ENCODE results near the gene HBD.
"Not testable (repeated sequence)": the region's sequence is repeated elsewhere in the genome, so short reads cannot be mapped to it uniquely, and the experiment has no call there.

Gene HBD

GRCh38 chr11:5252919-5253265 is 18.6 kb upstream of the HBD start:
- DNase-seq (ENCODE audit: low spot score), result no peak

GRCh38 chr11:5252192-5252918 is 18.1 kb upstream of the HBD start:
- DNase-seq (ENCODE audit: low spot score), result no peak

DNA sequence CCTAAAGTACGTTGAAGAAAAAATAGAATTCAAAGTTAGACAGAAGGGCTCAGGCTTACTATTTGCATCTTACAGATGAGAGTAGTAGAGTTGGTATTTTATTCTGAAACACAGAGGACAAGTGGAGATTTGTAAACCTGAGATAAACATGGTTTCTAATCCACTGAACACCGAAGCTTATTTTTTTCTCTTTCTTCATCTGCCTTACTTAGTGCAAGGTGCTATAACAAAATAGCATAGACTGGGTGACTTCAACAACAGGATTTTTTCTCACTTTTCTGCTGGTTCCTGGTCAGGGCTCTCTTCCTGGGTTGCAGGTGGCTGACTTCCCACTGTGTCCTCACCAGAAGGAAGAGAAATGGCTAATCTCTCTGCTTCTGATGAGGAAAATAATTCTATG is 17.5 kb upstream of the HBD start:
- DNase-seq (ENCODE audit: low spot score), result no peak

DNA sequence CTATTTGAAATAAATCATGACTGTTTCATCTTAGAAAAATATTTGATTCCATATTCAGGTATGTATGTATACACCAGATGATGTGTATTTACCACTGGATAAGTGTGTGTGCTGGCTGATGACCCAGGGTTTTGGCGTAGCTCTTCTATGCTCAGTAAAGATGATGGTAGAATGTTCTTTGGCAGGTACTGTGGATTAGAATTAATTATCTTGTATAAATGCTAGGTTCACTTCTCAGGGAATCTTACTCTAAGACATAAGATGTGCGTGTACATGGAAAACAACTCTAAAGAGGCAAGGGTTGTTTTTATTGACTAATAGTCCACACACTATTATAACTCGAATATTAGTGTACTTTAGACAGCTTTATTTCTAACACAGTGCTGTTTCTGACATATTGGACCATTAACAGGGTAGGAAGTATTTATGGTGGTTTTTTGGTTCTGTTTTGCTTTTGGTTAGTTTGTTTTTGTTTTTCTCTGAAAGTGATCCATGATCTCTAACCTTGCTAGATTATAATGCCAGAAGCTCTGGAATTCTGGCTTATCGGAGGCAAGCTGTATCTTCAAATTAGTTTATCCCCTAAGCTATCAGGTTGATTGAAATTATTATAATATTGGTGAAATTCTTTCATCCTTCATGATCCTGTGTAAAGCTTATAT is 16.4 kb upstream of the HBD start:
- DNase-seq (ENCODE audit: low spot score), result no peak

GRCh38 chr11:5249807-5250396 is 15.6 kb upstream of the HBD start, which contains the start of gene HBG1:
HBG1 (minus strand) TSS chr11:5249857; CDS start chr11:5249804, 53 bp downstream.
- not testable (repeated sequence) for DNase-seq (ENCODE audit: low spot score)

DNA sequence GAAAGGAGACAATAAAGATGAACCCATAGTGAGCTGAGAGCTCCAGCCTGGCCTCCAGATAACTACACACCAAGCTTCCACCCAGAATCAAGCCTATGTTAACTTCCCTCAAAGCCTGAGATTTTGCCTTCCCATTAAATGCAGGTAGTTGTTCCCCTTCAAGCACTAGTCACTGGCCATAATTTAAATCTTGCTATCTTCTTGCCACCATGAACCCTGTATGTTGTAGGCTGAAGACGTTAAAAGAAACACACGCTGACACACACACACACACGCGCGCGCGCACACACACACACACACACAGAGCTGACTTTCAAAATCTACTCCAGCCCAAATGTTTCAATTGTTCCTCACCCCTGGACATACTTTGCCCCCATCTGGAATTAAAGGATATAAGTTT is 14.2 kb upstream of the HBD start:
- not testable (repeated sequence) for DNase-seq (ENCODE audit: low spot score)

DNA sequence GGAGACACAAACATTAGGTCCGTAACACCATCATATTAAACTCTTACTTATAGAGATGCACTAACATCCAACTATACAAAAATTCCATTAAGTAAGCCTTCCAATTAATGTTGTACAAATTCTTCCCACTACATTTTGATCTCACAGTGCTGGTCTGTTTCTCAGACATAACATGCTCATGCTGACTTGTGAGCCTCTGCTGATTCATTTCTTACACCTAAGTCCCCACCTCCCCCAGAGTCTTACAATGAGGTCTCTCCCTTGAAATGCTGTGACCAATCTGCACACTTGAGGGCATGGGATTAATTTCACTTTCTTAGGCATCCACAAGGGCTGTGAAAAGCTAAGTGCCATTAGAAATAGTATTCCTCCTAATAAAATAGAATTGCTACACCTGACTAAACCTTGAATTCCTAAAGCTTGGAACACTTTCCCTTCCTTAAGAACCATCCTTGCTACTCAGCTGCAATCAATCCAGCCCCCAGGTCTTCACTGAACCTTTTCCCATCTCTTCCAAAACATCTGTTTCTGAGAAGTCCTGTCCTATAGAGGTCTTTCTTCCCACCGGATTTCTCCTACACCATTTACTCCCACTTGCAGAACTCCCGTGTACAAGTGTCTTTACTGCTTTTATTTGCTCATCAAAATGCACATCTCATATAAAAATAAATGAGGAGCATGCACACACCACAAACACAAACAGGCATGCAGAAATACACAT is 13.3 kb upstream of the HBD start:
- DNase-seq (ENCODE audit: low spot score), result no peak

DNA sequence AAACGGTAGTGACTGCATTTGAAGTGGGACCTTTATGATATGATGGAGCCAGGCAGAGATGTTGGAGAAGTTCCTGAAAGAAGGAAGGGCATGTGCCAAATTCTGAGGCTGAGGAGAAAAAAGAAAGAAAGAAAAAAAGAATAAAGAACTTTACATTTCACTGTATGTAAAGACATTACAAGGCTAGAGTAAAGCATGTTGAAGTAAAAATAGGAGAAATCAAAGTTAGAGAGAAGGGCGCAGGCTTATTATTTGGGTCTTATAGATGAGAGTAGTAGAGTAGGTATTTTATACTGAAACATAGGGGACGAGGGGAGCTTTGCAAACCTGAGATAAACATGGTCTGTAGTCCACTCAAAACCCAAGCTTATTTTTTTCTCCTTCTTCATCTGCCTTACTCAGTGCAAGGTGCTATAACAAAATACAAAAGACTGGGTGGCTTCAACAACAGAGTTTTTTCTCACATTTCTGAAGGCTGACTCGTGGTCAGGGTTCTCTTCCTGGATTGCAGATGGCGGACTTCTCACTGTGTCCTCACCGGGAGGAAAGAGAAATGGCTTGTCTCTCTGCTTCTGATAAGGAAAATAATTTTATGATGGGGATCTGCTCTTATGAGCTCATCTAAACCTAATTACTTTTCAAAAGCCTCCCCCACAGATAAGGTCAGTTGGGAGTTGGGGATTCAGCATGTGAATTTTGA is 12.6 kb upstream of the HBD start:
- DNase-seq (ENCODE audit: low spot score), result no peak

- DNase-seq (ENCODE audit: low spot score), result no peak
These were observed 10.9 kb upstream of the HBD start for GRCh38 chr11:5245155-5245554.

GRCh38 chr11:5243816-5244180 is 9.5 kb upstream of the HBD start:
- DNase-seq (ENCODE audit: low spot score), result no peak

DNA sequence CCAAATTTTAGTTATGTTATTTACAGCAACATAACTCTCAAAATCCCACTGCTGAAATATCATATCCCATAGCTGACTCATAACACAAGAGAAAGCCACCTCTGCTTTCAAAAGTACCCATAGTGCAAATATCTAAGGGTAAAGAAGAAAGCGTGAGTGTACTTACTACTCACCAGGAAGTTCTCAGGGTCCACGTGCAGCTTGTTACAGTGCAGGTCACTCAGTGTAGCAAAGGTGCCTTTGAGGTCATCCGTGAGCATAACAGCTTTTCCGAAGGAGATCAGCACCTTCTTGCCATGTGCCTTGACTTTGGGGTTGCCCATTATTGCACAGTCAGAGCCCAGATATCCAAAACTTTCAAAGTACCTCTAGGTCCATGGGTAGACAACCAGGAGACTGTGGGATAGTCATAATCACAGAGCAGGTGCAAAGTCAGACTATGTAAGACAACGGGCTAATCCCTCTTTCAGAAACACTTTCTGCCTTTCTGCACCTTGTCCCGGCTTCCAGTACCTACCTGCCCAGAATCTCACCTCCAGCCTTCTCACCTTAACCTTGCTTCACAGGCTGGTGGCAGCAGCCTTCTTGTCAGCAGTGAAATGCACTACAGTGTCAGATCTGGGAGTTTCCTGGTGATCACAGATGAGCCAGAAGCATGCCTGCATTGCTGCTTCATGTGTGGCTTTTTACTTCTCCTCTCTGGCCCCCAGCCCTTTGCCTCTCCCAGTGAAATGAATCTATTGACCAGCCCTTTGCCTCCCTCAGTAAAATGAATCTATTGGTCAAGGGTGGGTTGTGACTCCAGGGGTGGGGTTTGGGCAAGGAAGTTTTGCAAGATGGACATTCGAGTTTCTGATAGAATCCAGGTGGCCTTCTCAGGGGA is 8.9 kb upstream of the HBD start:
- DNase-seq (ENCODE audit: low spot score), result no peak

- no peak for DNase-seq (ENCODE audit: low spot score)
These were observed 7.9 kb upstream of the HBD start for GRCh38 chr11:5242208-5242607.

- DNase-seq (ENCODE audit: low spot score), result no peak
These were observed 7.2 kb upstream of the HBD start for GRCh38 chr11:5241458-5241857.

GRCh38 chr11:5240458-5240857 is 6.2 kb upstream of the HBD start:
- no peak for DNase-seq (ENCODE audit: low spot score)

GRCh38 chr11:5240056-5240455 is 5.8 kb upstream of the HBD start:
- no peak for DNase-seq (ENCODE audit: low spot score)

GRCh38 chr11:5239046-5239445 is 4.8 kb upstream of the HBD start:
- DNase-seq (ENCODE audit: low spot score), result no peak

DNA sequence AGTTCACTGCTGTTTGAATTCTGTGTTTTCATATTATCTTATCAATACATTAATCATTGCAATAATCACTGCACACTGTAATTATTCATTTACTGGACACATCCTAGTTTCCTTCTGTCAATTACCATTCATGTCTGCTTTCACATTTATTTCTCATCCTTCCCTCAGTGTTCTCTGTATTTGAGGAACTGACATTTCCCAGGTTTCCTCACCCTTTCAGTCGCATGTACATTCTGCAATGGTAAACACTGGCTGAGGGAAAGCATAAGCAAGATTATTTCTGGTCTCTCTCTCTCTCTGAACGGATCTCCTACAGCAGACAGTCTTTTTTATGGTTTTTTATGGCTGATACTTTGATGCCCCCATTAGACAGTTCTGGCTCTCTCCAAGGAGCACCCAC is 4.2 kb upstream of the HBD start:
- no peak for DNase-seq (ENCODE audit: low spot score)

- DNase-seq (ENCODE audit: low spot score), result no peak
These were observed 3.1 kb upstream of the HBD start for GRCh38 chr11:5237420-5237819.

DNA sequence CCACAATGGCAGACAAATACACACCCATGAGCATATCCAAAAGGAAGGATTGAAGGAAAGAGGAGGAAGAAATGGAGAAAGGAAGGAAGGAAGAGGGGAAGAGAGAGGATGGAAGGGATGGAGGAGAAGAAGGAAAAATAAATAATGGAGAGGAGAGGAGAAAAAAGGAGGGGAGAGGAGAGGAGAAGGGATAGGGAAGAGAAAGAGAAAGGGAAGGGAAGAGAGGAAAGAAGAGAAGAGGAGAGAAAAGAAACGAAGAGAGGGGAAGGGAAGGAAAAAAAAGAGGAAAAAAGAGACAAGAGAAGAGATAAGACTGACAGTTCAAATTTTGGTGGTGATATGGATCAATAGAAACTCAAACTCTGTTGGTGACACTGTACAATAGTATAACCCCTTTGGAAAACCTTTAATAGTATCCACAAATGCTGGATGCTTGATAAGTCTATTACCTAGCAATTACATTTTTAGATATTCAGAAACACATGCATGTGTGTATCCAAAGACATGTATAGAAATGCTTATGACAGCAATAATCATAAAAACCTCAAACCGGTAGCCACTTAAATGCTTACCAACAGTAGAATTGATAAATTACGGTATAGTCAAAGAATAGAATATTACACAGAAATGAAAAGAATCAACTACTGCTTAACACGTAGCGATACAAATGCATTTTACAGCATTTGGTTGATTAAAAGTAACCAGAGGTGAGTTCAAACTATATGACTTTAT is 1.2 kb upstream of the HBD start:
- no peak for DNase-seq (ENCODE audit: low spot score)

- no peak for DNase-seq (ENCODE audit: low spot score)
These were observed 976 bp downstream of the HBD start for GRCh38 chr11:5233307-5233706.

DNA sequence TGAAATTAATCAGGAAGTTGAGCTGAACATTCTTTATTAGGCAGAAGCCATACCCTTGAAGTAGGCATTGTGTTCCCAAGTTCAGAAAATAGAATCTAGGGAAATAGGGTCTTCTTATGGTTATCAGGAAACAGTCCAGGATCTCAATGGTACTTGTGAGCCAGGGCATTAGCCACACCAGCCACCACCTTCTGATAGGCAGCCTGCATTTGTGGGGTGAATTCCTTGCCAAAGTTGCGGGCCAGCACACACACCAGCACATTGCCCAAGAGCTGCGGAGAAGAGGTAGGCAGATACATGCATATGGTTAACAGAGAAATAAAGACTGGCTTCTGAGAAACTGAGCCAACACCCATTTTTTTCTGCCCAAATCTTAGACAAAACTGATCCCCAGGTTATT is 1.5 kb downstream of the HBD start:
- DNase-seq (ENCODE audit: low spot score), result no peak
